BE2C (cell line): Measurements from ENCODE around the gene AIP.

Experiments
- DNase-seq: peaks from one replicate; pipeline ENCODE4 v3.0.0-alpha.2; 2020
- H3K27me3 ChIP-seq: fragments of 250-450 bp; sonication (Bioruptor Pico); 2 replicates; pipeline ENCODE4 v1.5.1; 2020; ENCODE audit warnings: mild to moderate bottlenecking
- H3K36me3 ChIP-seq: fragments of 250-450 bp; sonication (Bioruptor Pico); 2 replicates; pipeline ENCODE4 v1.5.1; 2020; ENCODE audit warnings: mild to moderate bottlenecking
- H3K4me1 ChIP-seq: fragments of 250-450 bp; sonication (Bioruptor Pico); 2 replicates; pipeline ENCODE4 v1.5.1; 2020
- H3K4me3 ChIP-seq: 2 replicates; pipeline ENCODE4 v1.5.1; 2011; ENCODE audit warnings: low read depth, low read length
- H3K9me3 ChIP-seq: fragments of 250-450 bp; sonication (Bioruptor Pico); 2 replicates; pipeline ENCODE4 v1.5.1; 2020
- CTCF ChIP-seq: IDR thresholded peaks from 2 replicates; pipeline ENCODE4 v1.5.1; 2012; ENCODE audit warnings: mild to moderate bottlenecking, low read depth, low read length

Gene AIP

GRCh38 chr11:67448220-67448609 is 34.6 kb upstream of the AIP start:
- TF ChIP-seq CTCF, result no peak
- Histone ChIP-seq H3K4me3 (no peak overlapping the region), H3K4me1 (no peaks in the 10 kb centered on the region), H3K36me3 (no peaks in the 10 kb centered on the region), H3K27me3 (no peaks in the 10 kb centered on the region), H3K9me3 (no peaks in the 10 kb centered on the region)
- no peak for DNase-seq

GRCh38 chr11:67449116-67449844 is 33.5 kb upstream of the AIP start:
- DNase-seq, result no peak
- H3K4me3 ChIP-seq, result no peak overlapping the region
- H3K9me3 ChIP-seq, result no peaks in the 10 kb centered on the region
- H3K4me1 ChIP-seq, result no peaks in the 10 kb centered on the region
- TF ChIP-seq CTCF, result no peak
- H3K36me3 ChIP-seq, result no peaks in the 10 kb centered on the region
- H3K27me3 ChIP-seq, result no peaks in the 10 kb centered on the region

- no peak for DNase-seq
- no peak for TF ChIP-seq CTCF
- H3K4me1 ChIP-seq, result no peaks in the 10 kb centered on the region
- no peaks in the 10 kb centered on the region for H3K27me3 ChIP-seq
- H3K9me3 ChIP-seq, result no peaks in the 10 kb centered on the region
- H3K36me3 ChIP-seq, result no peaks in the 10 kb centered on the region
- no peak overlapping the region for H3K4me3 ChIP-seq
Measured at GRCh38 chr11:67450796-67451657, 31.8 kb upstream of the AIP start.

- H3K4me1 ChIP-seq, result no peaks in the 10 kb centered on the region
- no peak for TF ChIP-seq CTCF
Measured at GRCh38 chr11:67451658-67451976, 31.2 kb upstream of the AIP start.

GRCh38 chr11:67452141-67452952 is 30.5 kb upstream of the AIP start, which contains the start of gene GPR152:
GPR152 (minus strand) TSS chr11:67452729; CDS start chr11:67452724, 5 bp downstream.
- Histone ChIP-seq H3K36me3 (no peaks in the 10 kb centered on the region), H3K9me3 (no peaks in the 10 kb centered on the region), H3K4me1 (no peaks in the 10 kb centered on the region), H3K4me3 (no peak within 1 kb of the TSS), H3K27me3 (no peaks in the 10 kb centered on the region)
- DNase-seq, result no peak
- TF ChIP-seq CTCF, result no peak

More at GRCh38 chr11:67451658-67451976, 31.2 kb upstream of the AIP start:
- Histone ChIP-seq H3K4me3 (no peak overlapping the region), H3K36me3 (no peaks in the 10 kb centered on the region), H3K27me3 (no peaks in the 10 kb centered on the region), H3K9me3 (no peaks in the 10 kb centered on the region)
- DNase-seq, result no peak
